GM21360 (cell line): ENCODE results near the gene RASGRF1.
"Not testable (repeated sequence)": the region's sequence is repeated elsewhere in the genome, so short reads cannot be mapped to it uniquely, and the experiment has no call there.

Experiments used
- ATAC-seq: cut with Tn5 transposase; IDR thresholded peaks from one replicate; pipeline ENCODE4 v1.9.1; 2021; ENCODE audit warnings: mild to moderate bottlenecking, moderate library complexity; ENCODE audit not compliant: unreplicated experiment

The RASGRF1 gene

GRCh38 chr15:79009379-79009778 is 81.2 kb downstream of the RASGRF1 start:
- no peak for ATAC-seq

- ATAC-seq, result no peak
Observed at GRCh38 chr15:79008659-79009058, 81.9 kb downstream of the RASGRF1 start.

- no peak for ATAC-seq
Observed at GRCh38 chr15:79007066-79007465, 83.5 kb downstream of the RASGRF1 start.

- ATAC-seq, result no peak
Observed at GRCh38 chr15:79006071-79006470, 84.5 kb downstream of the RASGRF1 start.

GRCh38 chr15:79004336-79004735 is 86.2 kb downstream of the RASGRF1 start:
- ATAC-seq, result peak; percentile 75

- ATAC-seq, result no peak
Observed at GRCh38 chr15:79003896-79004295, 86.7 kb downstream of the RASGRF1 start.

GRCh38 chr15:79003301-79003700 is 87.3 kb downstream of the RASGRF1 start:
- ATAC-seq, result no peak

GRCh38 chr15:79002581-79002980 is 88.0 kb downstream of the RASGRF1 start:
- ATAC-seq, result no peak

GRCh38 chr15:78999636-79000035 is 90.9 kb downstream of the RASGRF1 start:
- ATAC-seq, result no peak

GRCh38 chr15:78998526-78998925 is 92.1 kb downstream of the RASGRF1 start:
- ATAC-seq, result no peak

GRCh38 chr15:78997981-78998499 is 92.5 kb downstream of the RASGRF1 start:
- ATAC-seq, result no peak

- no peak for ATAC-seq
Observed at GRCh38 chr15:78996894-78997275, 93.7 kb downstream of the RASGRF1 start.

- ATAC-seq, result no peak
Observed at GRCh38 chr15:78995921-78996893, 94.4 kb downstream of the RASGRF1 start.

- not testable (repeated sequence) for ATAC-seq
Observed at GRCh38 chr15:78995161-78995560, 95.4 kb downstream of the RASGRF1 start.

- no peak for ATAC-seq
Observed at GRCh38 chr15:78993931-78994530, 96.5 kb downstream of the RASGRF1 start.

- ATAC-seq, result no peak
Observed at GRCh38 chr15:78993257-78993930, 97.2 kb downstream of the RASGRF1 start.

GRCh38 chr15:78992416-78993256 is 97.9 kb downstream of the RASGRF1 start:
- no peak for ATAC-seq

GRCh38 chr15:78991879-78992278 is 98.7 kb downstream of the RASGRF1 start:
- no peak for ATAC-seq

GRCh38 chr15:78991476-78991875 is 99.1 kb downstream of the RASGRF1 start:
- ATAC-seq, result no peak

GRCh38 chr15:78990278-78990677 is 100.3 kb downstream of the RASGRF1 start:
- ATAC-seq, result no peak
